H9 (cell line): ENCODE measurements around the gene LGALS4. TPM values are rescaled to one million over a fixed set of nuclear protein-coding genes. Genes with fewer than 3 reads are reported as not detected.

Experiments used
- DNase-seq: peaks from one replicate; pipeline ENCODE4 v3.0.0-alpha.2; 2017
- H2AFZ ChIP-seq: one replicate; pipeline ENCODE4 v1.6.1; 2013; ENCODE audit warnings: mild to moderate bottlenecking, low read length, control low read depth, moderate library complexity
- H2AK5ac ChIP-seq: 2 replicates; pipeline ENCODE4 v1.6.1; 2013; ENCODE audit warnings: low read length, control low read depth, mixed read lengths; ENCODE audit not compliant: insufficient read length
- H2BK120ac ChIP-seq: one replicate; pipeline ENCODE4 v1.6.1; 2013; ENCODE audit warnings: low read depth, mild to moderate bottlenecking, low read length, control low read depth, inconsistent platforms; ENCODE audit not compliant: poor library complexity, severe bottlenecking
- H2BK12ac ChIP-seq: 2 replicates; pipeline ENCODE4 v1.6.1; 2013; ENCODE audit warnings: low read length, control low read depth, mixed read lengths, low read depth; ENCODE audit not compliant: insufficient read length
- H2BK15ac ChIP-seq: 2 replicates; pipeline ENCODE4 v1.6.1; 2013; ENCODE audit warnings: low read depth, low read length, control low read depth
- H2BK20ac ChIP-seq: one replicate; pipeline ENCODE4 v1.6.1; 2013; ENCODE audit warnings: low read depth, mild to moderate bottlenecking, low read length, control low read depth, inconsistent platforms; ENCODE audit not compliant: poor library complexity, severe bottlenecking
- H2BK5ac ChIP-seq: 2 replicates; pipeline ENCODE4 v1.6.1; 2013; ENCODE audit warnings: low read length, control low read depth, mixed read lengths; ENCODE audit not compliant: insufficient read length
- H3K14ac ChIP-seq: 2 replicates; pipeline ENCODE4 v1.6.1; 2013; ENCODE audit warnings: low read length, control low read depth; ENCODE audit not compliant: insufficient read depth
- H3K18ac ChIP-seq: 2 replicates; pipeline ENCODE4 v1.6.1; 2013; ENCODE audit warnings: low read depth, mild to moderate bottlenecking, mixed read lengths, low read length, control low read depth; ENCODE audit not compliant: insufficient read length
- H3K23ac ChIP-seq: 2 replicates; pipeline ENCODE4 v1.6.1; 2013; ENCODE audit warnings: low read length, control low read depth, mixed read lengths, low read depth; ENCODE audit not compliant: insufficient read length
- H3K23me2 ChIP-seq: 2 replicates; pipeline ENCODE4 v1.6.1; 2013; ENCODE audit warnings: low read depth, mild to moderate bottlenecking, mixed read lengths, low read length, control low read depth; ENCODE audit not compliant: insufficient read length, poor library complexity, severe bottlenecking
- H3K27ac ChIP-seq: 2 replicates; pipeline ENCODE4 v1.5.1; 2013; ENCODE audit warnings: low read length, control low read depth, mixed read lengths, low read depth; ENCODE audit not compliant: insufficient read length
- H3K27me3 ChIP-seq: 2 replicates; pipeline ENCODE4 v1.6.1; 2013; ENCODE audit warnings: low read length, control low read depth, inconsistent platforms; ENCODE audit not compliant: insufficient read depth
- H3K4ac ChIP-seq: 2 replicates; pipeline ENCODE4 v1.6.1; 2013; ENCODE audit warnings: low read depth, mild to moderate bottlenecking, control low read depth, inconsistent platforms, low read length, moderate library complexity
- H3K4me1 ChIP-seq: 2 replicates; pipeline ENCODE4 v1.6.1; 2013; ENCODE audit warnings: low read length, control low read depth, inconsistent platforms; ENCODE audit not compliant: insufficient read depth
- H3K4me2 ChIP-seq: 2 replicates; pipeline ENCODE4 v1.6.1; 2013; ENCODE audit warnings: low read length, control low read depth, mixed read lengths; ENCODE audit not compliant: insufficient read length, insufficient read depth
- H3K56ac ChIP-seq: 2 replicates; pipeline ENCODE4 v1.6.1; 2013; ENCODE audit warnings: low read depth, mild to moderate bottlenecking, mixed read lengths, low read length, control low read depth; ENCODE audit not compliant: insufficient read length
- H3K79me1 ChIP-seq: 2 replicates; pipeline ENCODE4 v1.6.1; 2013; ENCODE audit warnings: low read depth, mild to moderate bottlenecking, moderate library complexity, low read length, control low read depth, inconsistent platforms; ENCODE audit not compliant: insufficient read depth, poor library complexity, severe bottlenecking
- H3K79me2 ChIP-seq: 2 replicates; pipeline ENCODE4 v1.6.1; 2013; ENCODE audit warnings: low read length, control low read depth, inconsistent platforms; ENCODE audit not compliant: insufficient read depth
- H3K9ac ChIP-seq: 2 replicates; pipeline ENCODE4 v1.6.1; 2013; ENCODE audit warnings: low read length, control low read depth, mixed read lengths; ENCODE audit not compliant: insufficient read length; ENCODE audit errors: extremely low read depth
- H3K9me3 ChIP-seq: one replicate; pipeline ENCODE4 v1.6.1; 2013; ENCODE audit warnings: low read depth, low read length, inconsistent platforms; ENCODE audit not compliant: control insufficient read depth
- H3T11ph ChIP-seq: one replicate; pipeline ENCODE4 v1.6.1; 2013; ENCODE audit warnings: mild to moderate bottlenecking, low read length, control low read depth, inconsistent platforms
- H4K20me1 ChIP-seq: one replicate; pipeline ENCODE4 v1.6.1; 2013; ENCODE audit not compliant: control insufficient read depth, insufficient read length, insufficient read depth
- H4K5ac ChIP-seq: 2 replicates; pipeline ENCODE4 v1.6.1; 2013; ENCODE audit warnings: low read depth, mild to moderate bottlenecking, mixed read lengths, low read length, control low read depth; ENCODE audit not compliant: insufficient read length
- H4K8ac ChIP-seq: replicated peaks from 2 replicates; pipeline ENCODE4 v1.6.1; 2013; ENCODE audit warnings: low read length, control low read depth, mixed read lengths, low read depth; ENCODE audit not compliant: insufficient read length
- H4K91ac ChIP-seq: 2 replicates; pipeline ENCODE4 v1.6.1; 2013; ENCODE audit warnings: low read depth, mild to moderate bottlenecking, moderate library complexity, mixed read lengths, low read length, control low read depth; ENCODE audit not compliant: insufficient read length
- H3K27ac Mint-ChIP-seq, 3 experiments: 2 replicates in 2 of 3; 3 replicates in 1 of 3; pipeline ENCODE4 v1.8.0; 2020 to 2021; ENCODE audit warnings: mixed read lengths in 3 of 3, mild to moderate bottlenecking in 1 of 3, moderate library complexity in 1 of 3
- H3K27me3 Mint-ChIP-seq: 2 replicates; pipeline ENCODE4 v1.8.0; 2021; ENCODE audit warnings: low read depth, mild to moderate bottlenecking, moderate library complexity, mixed read lengths
- H3K36me3 Mint-ChIP-seq, 3 experiments: 2 replicates in 2 of 3; 3 replicates in 1 of 3; pipeline ENCODE4 v1.8.0; 2020 to 2021; ENCODE audit warnings: low read depth in 3 of 3, mixed read lengths in 3 of 3; ENCODE audit not compliant: insufficient read depth in 1 of 3
- H3K4me1 Mint-ChIP-seq, 2 experiments: 2 replicates each; pipeline ENCODE4 v1.8.0; 2020; ENCODE audit warnings: mixed read lengths in 2 of 2
- H3K4me3 Mint-ChIP-seq, 2 experiments: 2 replicates in 1 of 2; 3 replicates in 1 of 2; pipeline ENCODE4 v1.8.0; 2020 to 2021; ENCODE audit warnings: mild to moderate bottlenecking in 2 of 2, mixed read lengths in 2 of 2, moderate library complexity in 1 of 2
- H3K9me3 Mint-ChIP-seq, 2 experiments: 2 replicates in 1 of 2; 3 replicates in 1 of 2; pipeline ENCODE4 v1.8.0; 2020; ENCODE audit warnings: mild to moderate bottlenecking in 2 of 2, mixed read lengths in 2 of 2, moderate library complexity in 1 of 2
- CTCF ChIP-seq: fragments of 200-600 bp; sonication (generic); conservative IDR thresholded peaks from 3 replicates; pipeline ENCODE4 v1.8.0; 2021; ENCODE audit warnings: antibody characterized with exemption, mild to moderate bottlenecking
- WGBS: extraction: QIAGEN DNeasy Blood & Tissue Kit; methylation state at CpG from one replicate; pipeline ENCODE4 v1.1.7; 2013; ENCODE audit warnings: missing lambda C conversion rate, low lambda C conversion rate, mixed read lengths; ENCODE audit not compliant: insufficient read length; ENCODE audit errors: extremely low coverage; 5-methylcytosine and 5-hydroxymethylcytosine counted together
- total RNA-seq: library from RNA; stranded (reverse); gene quantifications from 2 replicates; pipeline ENCODE4 v1.2.1, GENCODE V29; 2021

The LGALS4 gene
- total RNA-seq, 1 experiment from 2014 or later = 0.68 TPM

GRCh38 chr19:38805180-38805579 is 7.6 kb downstream of the LGALS4 start:
- H2BK20ac ChIP-seq = no peak overlapping the region
- no peak overlapping the region for H3K23ac ChIP-seq
- H2AFZ ChIP-seq = no peak overlapping the region
- no peaks in the 10 kb centered on the region for H3K27me3 ChIP-seq
- H3K14ac ChIP-seq = no peak overlapping the region; the same call in 1 of the 2 replicates
- H3K27me3 Mint-ChIP-seq = peaks cover 6% of the 10 kb centered on the region
- no peak overlapping the region for H4K5ac ChIP-seq
- H3K27ac Mint-ChIP-seq = no peak overlapping the region
- H2BK120ac ChIP-seq = no peak overlapping the region
- no peak for TF ChIP-seq CTCF
- H2BK5ac ChIP-seq = no peak overlapping the region
- H3K4me1 ChIP-seq = no peaks in the 10 kb centered on the region
- H2AK5ac ChIP-seq = no peak overlapping the region
- no peak overlapping the region; the same call in 1 of the 2 replicates for H3K4ac ChIP-seq
- H2BK12ac ChIP-seq = no peak overlapping the region
- no peak overlapping the region for H3T11ph ChIP-seq
- H3K18ac ChIP-seq = no peak overlapping the region
- no peak for DNase-seq
- H3K4me1 Mint-ChIP-seq = peaks cover 0 to 3% of the 10 kb centered on the region in 2 experiments; a peak in 1 of 4 replicates
- no peak overlapping the region for H3K9ac ChIP-seq
- H3K4me2 ChIP-seq = no peak overlapping the region
- H3K56ac ChIP-seq = no peak overlapping the region
- H4K91ac ChIP-seq = no peak overlapping the region
- no peaks in the 10 kb centered on the region for H3K79me2 ChIP-seq
- H3K27ac ChIP-seq = no peak overlapping the region
- peak overlapping the region in 1 of 2 experiments; percentile 25; a peak in 1 of 5 replicates for H3K4me3 Mint-ChIP-seq
- H4K8ac ChIP-seq = no peak overlapping the region
- H3K9me3 ChIP-seq = no peaks in the 10 kb centered on the region
- H3K9me3 Mint-ChIP-seq = peaks cover 0 to 3% of the 10 kb centered on the region in 2 experiments; a peak in 2 of 5 replicates
- H2BK15ac ChIP-seq = no peak overlapping the region
- H3K79me1 ChIP-seq = no peaks in the 10 kb centered on the region
- no peaks in the 10 kb centered on the region for H3K23me2 ChIP-seq
- H3K36me3 Mint-ChIP-seq = peaks cover 0 to 5% (median 2%) of the 10 kb centered on the region in 3 experiments; a peak in 3 of 7 replicates
- H4K20me1 ChIP-seq = no peaks in the 10 kb centered on the region
- WGBS = no CpG with 5 or more reads among the region's 1 CpG
